HG03378 (cell line): Measurements from ENCODE around the gene ZNF547.

Experiments used
- ATAC-seq: cut with Tn5 transposase; IDR thresholded peaks from one replicate; pipeline ENCODE4 v1.9.1; 2021; ENCODE audit warnings: mild to moderate bottlenecking, moderate library complexity; ENCODE audit not compliant: unreplicated experiment

Gene ZNF547

GRCh38 chr19:57362997-57363687 is at the start of gene ZNF547, which contains the start of gene TRAPPC2B:
Gene ZNF547 (plus strand): TSS chr19:57363551. CDS start chr19:57368556, 5,005 bp downstream.
Gene TRAPPC2B (plus strand): TSS chr19:57363551. CDS start chr19:57364834, 1,283 bp downstream.
- ATAC-seq = peak; percentile 92

DNA sequence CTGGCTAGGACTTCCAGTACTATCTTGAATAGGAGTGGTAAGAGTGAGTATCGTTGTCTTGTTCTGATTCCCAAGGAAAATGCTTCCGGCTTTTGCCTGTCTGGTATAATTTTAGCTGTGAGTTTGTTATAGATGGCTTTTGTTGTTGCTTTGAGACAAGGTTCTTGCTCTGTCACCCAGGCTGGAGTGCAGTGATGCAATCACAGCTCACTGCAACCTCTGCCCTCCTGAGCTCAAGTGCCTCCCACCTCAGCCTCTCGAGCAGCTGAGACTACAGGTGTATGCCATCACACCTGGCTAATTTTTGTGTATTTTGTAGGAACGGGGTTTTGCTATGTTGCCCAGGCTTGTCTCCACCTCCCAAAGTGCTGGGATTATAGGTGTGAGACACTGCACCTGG is 49.2 kb upstream of the ZNF547 start:
- no peak for ATAC-seq

- no peak for ATAC-seq
Measured at GRCh38 chr19:57317503-57317902, 45.8 kb upstream of the ZNF547 start.

GRCh38 chr19:57319869-57320179 is 43.5 kb upstream of the ZNF547 start:
- ATAC-seq = peak; percentile 25

- peak; percentile 83 for ATAC-seq
Measured at GRCh38 chr19:57320180-57321084, 42.9 kb upstream of the ZNF547 start, which contains the start of gene ZNF543. Gene ZNF543 (plus strand): TSS chr19:57320472. CDS start chr19:57320854, 382 bp downstream.

GRCh38 chr19:57321116-57321515 is 42.2 kb upstream of the ZNF547 start:
- no peak for ATAC-seq

GRCh38 chr19:57321751-57322150 is 41.6 kb upstream of the ZNF547 start:
- no peak for ATAC-seq

DNA sequence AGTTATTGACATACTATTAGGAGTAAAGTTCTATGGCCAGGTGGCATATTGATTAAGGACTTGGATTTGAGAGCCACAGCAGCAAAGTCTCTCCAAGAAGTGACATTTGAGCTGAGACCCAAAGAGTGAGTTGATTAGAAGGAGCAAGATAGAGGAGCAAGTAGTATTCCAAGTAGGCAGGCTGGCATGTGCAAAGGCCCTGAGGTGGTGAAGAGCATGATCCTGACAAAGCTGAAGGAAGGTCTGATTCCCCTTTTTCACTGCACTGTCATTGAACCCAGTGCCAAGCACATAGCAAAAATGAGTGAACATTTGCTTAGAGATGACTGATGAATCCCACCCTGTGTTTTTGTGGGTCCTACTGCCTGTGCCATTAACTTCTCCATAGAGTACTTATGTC is 38.4 kb upstream of the ZNF547 start:
- no peak for ATAC-seq

- no peak for ATAC-seq
Measured at GRCh38 chr19:57327993-57328392, 35.4 kb upstream of the ZNF547 start.

GRCh38 chr19:57334191-57334590 is 29.2 kb upstream of the ZNF547 start:
- no peak for ATAC-seq

DNA sequence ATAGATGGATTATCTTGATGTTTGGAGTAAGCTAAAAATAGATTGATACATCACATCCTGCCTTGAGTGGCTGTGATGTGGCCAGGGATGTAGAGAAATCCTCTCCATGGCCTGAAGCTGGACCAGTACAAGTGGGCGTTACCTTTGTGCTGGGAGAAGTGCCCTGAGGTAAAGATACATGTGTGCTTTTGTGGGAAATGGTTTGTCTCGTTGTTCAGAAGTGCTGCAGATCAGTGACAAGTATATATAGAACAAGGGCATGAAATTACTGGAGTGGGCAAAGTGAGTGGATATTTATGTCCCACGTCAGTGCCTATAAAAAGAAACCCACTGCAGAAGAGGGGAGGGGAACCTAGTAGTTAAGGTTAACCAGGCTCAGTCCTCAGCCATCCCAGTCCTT is 24.5 kb upstream of the ZNF547 start:
- ATAC-seq = no peak

- no peak for ATAC-seq
Measured at GRCh38 chr19:57342582-57342981, 20.8 kb upstream of the ZNF547 start.

DNA sequence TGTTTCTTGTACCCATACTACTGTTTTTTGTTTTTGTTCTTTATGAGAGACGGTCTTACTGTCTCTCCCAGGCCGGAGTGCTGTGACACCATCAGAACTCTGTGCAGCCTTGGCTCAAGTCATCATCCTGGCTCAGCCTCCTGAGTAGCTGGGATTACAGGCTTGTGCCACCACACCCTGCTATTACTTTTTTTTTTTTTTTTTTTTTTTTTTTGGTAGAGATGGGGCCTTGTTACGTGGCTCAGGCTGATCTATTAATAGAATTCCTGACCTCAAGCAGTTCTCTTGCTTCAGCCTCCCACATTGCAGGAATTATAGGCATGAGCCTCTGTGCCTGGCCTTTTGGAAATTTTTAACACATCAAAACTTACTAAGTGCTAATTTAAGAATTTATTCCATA is 15.2 kb upstream of the ZNF547 start:
- no peak for ATAC-seq

DNA sequence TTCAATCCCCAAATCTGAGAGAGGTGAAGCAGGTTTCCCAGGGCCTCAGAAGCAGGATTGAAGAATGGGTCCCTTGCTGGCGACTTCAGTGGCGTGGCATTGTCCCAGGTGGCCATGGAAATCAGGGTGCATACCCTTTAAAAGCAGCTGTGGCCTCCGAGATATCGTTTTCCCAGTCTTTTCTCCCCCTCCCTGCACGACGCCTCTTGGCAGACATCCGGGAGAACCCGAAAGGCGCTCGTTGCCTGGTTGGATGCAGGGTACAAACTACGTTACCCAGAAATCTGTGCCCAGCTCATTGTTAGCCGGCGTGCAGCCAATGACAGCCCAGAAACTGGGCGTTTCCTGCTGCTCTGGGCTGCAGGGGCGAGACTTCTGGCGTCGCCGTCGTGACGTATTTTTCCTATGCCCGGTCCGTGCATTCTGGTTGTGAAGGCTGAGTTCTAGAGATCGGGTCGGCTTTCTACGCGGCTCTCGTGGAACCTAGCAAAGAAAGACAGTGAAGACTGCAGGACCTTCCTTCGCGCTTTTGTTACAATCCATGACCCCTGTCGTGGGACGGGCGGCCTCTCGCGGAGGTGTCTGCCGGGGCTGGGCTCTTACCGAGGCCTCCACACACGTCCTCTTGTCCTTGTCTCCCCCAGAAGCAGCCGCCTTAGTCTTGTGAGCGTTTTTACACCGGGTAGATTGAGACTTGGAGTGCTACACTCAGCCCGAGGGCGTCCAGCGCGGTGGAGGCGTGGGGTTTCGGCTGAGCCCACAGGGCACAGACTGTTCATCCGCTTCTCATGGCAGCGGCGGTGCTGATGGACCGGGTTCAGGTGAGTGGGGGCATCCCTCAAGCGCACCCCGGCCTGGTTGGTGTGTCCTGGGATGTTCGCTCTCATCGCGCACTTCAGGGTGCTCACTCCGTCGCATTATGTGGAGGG is 12.2 kb upstream of the ZNF547 start, which contains the start of gene ZNF304:
Gene ZNF304 (plus strand): TSS at position 395 of the 929 bp plus-strand sequence. CDS start 394 bp downstream, at position 789.
- peak; percentile 91 for ATAC-seq

DNA sequence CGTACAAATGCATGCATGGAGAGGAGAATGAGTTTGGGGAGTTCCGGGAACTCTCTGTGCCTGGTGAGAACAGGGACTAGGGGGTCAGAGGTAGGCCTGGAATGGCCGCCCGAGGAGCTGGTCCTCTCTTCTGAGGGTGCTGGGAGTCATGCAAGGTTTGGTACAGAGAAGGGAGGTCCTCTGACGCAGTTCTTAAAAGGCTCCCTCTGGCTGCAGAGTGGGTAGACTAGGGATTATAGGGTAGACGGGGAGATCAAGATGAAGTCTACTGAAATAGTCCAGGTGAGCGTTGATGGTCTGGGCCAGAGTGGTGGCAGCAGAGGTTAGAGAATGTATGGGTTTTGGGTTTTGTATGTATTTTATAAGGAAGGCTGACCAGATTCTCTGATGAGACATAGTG is 11.5 kb upstream of the ZNF547 start:
- no peak for ATAC-seq

- no peak for ATAC-seq
Measured at GRCh38 chr19:57355916-57356315, 7.4 kb upstream of the ZNF547 start.

DNA sequence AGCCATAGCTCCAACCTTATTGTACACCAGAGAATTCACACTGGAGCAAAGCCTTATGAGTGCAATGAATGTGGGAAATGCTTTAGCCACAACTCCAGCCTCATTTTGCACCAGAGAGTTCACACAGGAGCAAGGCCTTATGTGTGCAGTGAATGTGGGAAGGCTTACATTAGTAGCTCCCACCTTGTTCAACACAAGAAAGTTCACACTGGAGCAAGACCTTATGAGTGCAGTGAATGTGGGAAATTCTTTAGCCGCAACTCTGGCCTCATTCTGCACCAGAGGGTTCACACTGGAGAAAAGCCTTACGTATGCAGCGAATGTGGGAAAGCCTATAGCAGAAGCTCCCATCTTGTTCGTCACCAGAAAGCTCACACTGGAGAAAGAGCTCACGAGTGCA is 5.9 kb upstream of the ZNF547 start:
- no peak for ATAC-seq

- no peak for ATAC-seq
Measured at GRCh38 chr19:57359300-57359699, 4.1 kb upstream of the ZNF547 start.

- no peak for ATAC-seq
Measured at GRCh38 chr19:57362419-57362818, 932 bp upstream of the ZNF547 start.

- peak; percentile 2 for ATAC-seq
Measured at GRCh38 chr19:57363688-57364181, 384 bp downstream of the ZNF547 start.

DNA sequence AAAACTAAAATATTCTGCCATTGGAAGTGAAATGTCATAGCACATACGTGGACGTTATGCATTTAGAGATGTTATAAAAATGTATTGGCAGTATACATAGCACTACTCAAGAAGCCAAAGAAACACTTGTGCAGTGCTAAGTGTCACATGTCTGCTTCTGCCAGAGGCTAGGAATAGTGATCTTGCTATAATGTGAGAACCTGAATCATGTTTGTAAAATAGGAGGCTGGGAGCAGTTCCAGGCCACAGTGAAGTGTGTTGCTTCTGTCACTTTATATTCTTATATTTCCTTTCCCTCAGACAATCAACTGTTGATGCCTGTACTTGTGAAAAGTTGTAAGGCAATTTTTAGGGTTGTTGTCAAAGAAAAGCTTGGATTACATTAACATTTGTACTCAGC is 3.4 kb downstream of the ZNF547 start:
- ATAC-seq = no peak
